K562 (cell line): Measurements from ENCODE around the gene LRMDA. TPM values are rescaled to one million over a fixed set of nuclear protein-coding genes. Genes with fewer than 3 reads are reported as not detected.

ENCODE experiments used
- ATAC-seq: fragments of 200-7000 bp; cut with Tn5 transposase; 3 replicates; pipeline ENCODE4 v1.9.1; 2020; ENCODE audit warnings: moderate library complexity
- BruUV-seq: library from RNA; stranded (reverse); fragments of 400-500 nt; replicated peaks from 2 replicates; lab custom pipeline; 2021; lab: Mats Ljungman, UMichigan
- CTCF ChIA-PET: fragments of 300-600 bp; formaldehyde crosslinking; extraction: SDS; loops from one replicate; lab custom pipeline; 2021; ENCODE audit warnings: low intra/inter-chr PET ratio; lab: Yijun Ruan, JAX
- POLR2A ChIA-PET: fragments of 300-600, 350-650 bp; sonication (Branson Sonifier 250); formaldehyde crosslinking; extraction: SDS; loops from one replicate; lab custom pipeline; 2021; ENCODE audit warnings: antibody characterized with exemption, inconsistent platforms; lab: Yijun Ruan, JAX
- DNase-seq, 4 experiments: peaks; one replicate each; pipeline versions ENCODE4 v3.0.0 to v3.0.0-alpha.2; 2011 to 2018; ENCODE audit warnings: low spot score in 3 of 4, mixed read lengths in 3 of 4; ENCODE audit errors: extremely low read depth in 1 of 4
- FAIRE-seq: peaks from 2 replicates; lab custom pipeline; 2011; peaks lifted over from hg19 to GRCh38; lab: Jason Lieb, UNC
- H2AFZ ChIP-seq: 2 replicates; pipeline ENCODE4 v1.6.0; 2011; ENCODE audit warnings: low read depth, low read length, control low read depth, inconsistent platforms
- H3K27ac ChIP-seq: fragments of 200-600 bp; 3 replicates; pipeline ENCODE4 v1.8.0; 2011; ENCODE audit warnings: low read depth, mild to moderate bottlenecking, control low read depth, inconsistent platforms, low read length, moderate library complexity, mixed read lengths; ENCODE audit errors: extremely low read depth
- H3K27me3 ChIP-seq, 2 experiments: fragments of 300-600 bp in 1 of 2; 2 replicates in 1 of 2; 3 replicates in 1 of 2; pipeline versions ENCODE4 v1.6.0 to v1.8.0; 2011; ENCODE audit warnings: inconsistent platforms in 2 of 2, low read length in 2 of 2, mild to moderate bottlenecking in 1 of 2, mixed read lengths in 1 of 2, moderate library complexity in 1 of 2; ENCODE audit not compliant: control insufficient read depth in 2 of 2, insufficient read depth in 2 of 2
- H3K36me3 ChIP-seq: fragments of 300-600 bp; 3 replicates; pipeline ENCODE4 v1.8.0; 2011; ENCODE audit warnings: mild to moderate bottlenecking, low read length, inconsistent platforms; ENCODE audit not compliant: control insufficient read depth, insufficient read depth
- H3K4me1 ChIP-seq, 2 experiments: fragments of 200-600 bp in 1 of 2; replicated peaks in 1 of 2; 2 replicates in 1 of 2; 3 replicates in 1 of 2; pipeline versions ENCODE4 v1.5.1 to v1.8.0; 2011; ENCODE audit warnings: inconsistent platforms in 2 of 2, low read length in 2 of 2, mild to moderate bottlenecking in 1 of 2, mixed read lengths in 1 of 2, moderate library complexity in 1 of 2; ENCODE audit not compliant: control insufficient read depth in 2 of 2, insufficient read depth in 2 of 2
- H3K4me2 ChIP-seq: 2 replicates; pipeline ENCODE4 v1.6.1; 2011; ENCODE audit warnings: low read length, control low read depth, inconsistent platforms, mixed read lengths; ENCODE audit not compliant: insufficient read depth
- H3K4me3 ChIP-seq: fragments of 200-600 bp; sonication (generic), shearing (Covaris generic); 2 replicates; pipeline ENCODE4 v1.5.1; 2016; ENCODE audit warnings: control low read depth, inconsistent platforms
- H3K79me2 ChIP-seq: fragments of 200-600 bp; 3 replicates; pipeline ENCODE4 v1.8.0; 2011; ENCODE audit warnings: low read length, inconsistent platforms; ENCODE audit not compliant: control insufficient read depth, insufficient read depth
- H3K9ac ChIP-seq, 2 experiments: 2 replicates each; pipeline versions ENCODE4 v1.6.0 to v1.6.1; 2011; ENCODE audit warnings: low read depth in 2 of 2, low read length in 2 of 2, control low read depth in 1 of 2, inconsistent platforms in 1 of 2, mild to moderate bottlenecking in 1 of 2, mixed read lengths in 1 of 2; ENCODE audit not compliant: insufficient read depth in 1 of 2
- H3K9me1 ChIP-seq: one replicate; pipeline ENCODE4 v1.6.0; 2011; ENCODE audit warnings: inconsistent platforms, mild to moderate bottlenecking, low read length, moderate library complexity; ENCODE audit not compliant: control insufficient read depth, insufficient read depth
- H3K9me3 ChIP-seq: replicated peaks from 2 replicates; pipeline ENCODE4 v1.5.1; 2011; ENCODE audit warnings: low read depth, low read length, inconsistent platforms; ENCODE audit not compliant: control insufficient read depth, insufficient read depth
- H4K20me1 ChIP-seq: replicated peaks from 2 replicates; pipeline ENCODE4 v1.6.1; 2011; ENCODE audit warnings: low read length, inconsistent platforms, mixed read lengths; ENCODE audit not compliant: control insufficient read depth, insufficient read depth
- HINFP ChIP-seq: fragments of 450-650 bp; conservative IDR thresholded peaks from 2 replicates; pipeline ENCODE4 v1.6.1; 2016; ENCODE audit warnings: missing genetic modification characterization, low read depth, mild to moderate bottlenecking, control low read depth, missing compliant biosample characterization
- MBD1 ChIP-seq: fragments of 250-450 bp; sonication (Bioruptor Pico); IDR thresholded peaks from 2 replicates; pipeline ENCODE4 v1.8.0; 2022; ENCODE audit warnings: inconsistent platforms
- STAT6 ChIP-seq: sonication (generic); formaldehyde crosslinking; IDR thresholded peaks from 2 replicates; pipeline ENCODE4 v1.8.1; 2023; ENCODE audit warnings: mild to moderate bottlenecking, missing genetic modification reagents
- ZNF561 ChIP-seq: fragments of 450-650 bp; formaldehyde crosslinking; conservative IDR thresholded peaks from 2 replicates; pipeline ENCODE4 v1.4.0; 2020; ENCODE audit warnings: mild to moderate bottlenecking, moderate library complexity
- ZNF609 ChIP-seq: sonication (generic); formaldehyde crosslinking; IDR thresholded peaks from 2 replicates; pipeline ENCODE4 v1.8.1; 2023; ENCODE audit warnings: missing genetic modification reagents, mild to moderate bottlenecking, borderline replicate concordance
- WGBS: fragments of 100-300 bp; shearing (Covaris generic); methylation state at CpG from one replicate; pipeline ENCODE4 v1.1.6; 2016; ENCODE audit warnings: low coverage, mixed read lengths; ENCODE audit not compliant: insufficient coverage; ENCODE audit errors: missing lambda C conversion rate; 5-methylcytosine and 5-hydroxymethylcytosine counted together
- in situ Hi-C: fragments of 300-500 bp; cut with MboI; formaldehyde crosslinking; loops from 4 replicates; pipeline ENCODE4 v1.15.0; 2018; ENCODE audit warnings: inconsistent platforms, mixed read lengths
- intact Hi-C: fragments of 100-400 bp; cut with micrococcal nuclease; formaldehyde crosslinking; loops from 2 replicates; pipeline ENCODE4 v1.14.2; 2022
- polyA plus RNA-seq, 8 experiments: library from polyadenylated mRNA; depleted of rRNA in 4 of 8; stranded (reverse) in 5 of 8; unstranded in 3 of 8; fragments of >200 nt; fragmentation: Nextera tagmentation in 2 of 8; fragmentation: Illumina TruSeq in 1 of 8; extraction: Ambion mirVana in 2 of 8; extraction: Trizol in 1 of 8; gene quantifications; 2 replicates each; pipeline versions ENCODE4 v1.2.1 to v1.2.3, GENCODE V29; 2011 to 2014; ENCODE audit warnings: inconsistent platforms in 1 of 8, missing spikeins in 1 of 8
- total RNA-seq, 7 experiments: library from RNA; depleted of rRNA in 6 of 7; stranded (reverse); fragments of >200 nt in 6 of 7; fragmentation: Illumina TruSeq in 2 of 7; extraction: Trizol in 2 of 7; gene quantifications; 2 replicates each; pipeline versions ENCODE4 v1.2.1 to v1.2.3, GENCODE V29; 2011 to 2021; ENCODE audit warnings: low replicate concordance in 1 of 7

Gene LRMDA
- total and polyA plus RNA-seq, 9 of the 15 experiments (the other 6 are each of a cell fraction or from before 2014, with no cell fraction given), result 0.25 TPM; not detected in 8

GRCh38 chr10:76397181-76398042, 966.0 kb downstream of the LRMDA start:
- Histone ChIP-seq H3K27me3 (no peaks in the 10 kb centered on the region), H3K4me1 (no peaks in the 10 kb centered on the region), H3K9me1 (no peaks in the 10 kb centered on the region), H4K20me1 (no peaks in the 10 kb centered on the region), H3K27ac (no peak overlapping the region), H3K36me3 (no peaks in the 10 kb centered on the region), H3K4me2 (no peak overlapping the region), H3K9ac (no peak overlapping the region), H2AFZ (no peak overlapping the region), H3K4me3 (no peak overlapping the region), H3K79me2 (no peaks in the 10 kb centered on the region), H3K9me3 (no peaks in the 10 kb centered on the region; the same call in 1 of the 2 replicates)
- intact Hi-C loops (no loop called here), in situ Hi-C loops (no loop called here)
- ATAC-seq, result no peak
- no peak for FAIRE-seq
- CTCF ChIA-PET, result no interaction called here
- 0% methylated on average over 13 of the region's 13 CpGs for WGBS
- POLR2A ChIA-PET, result no interaction called here
- no TSS peak for BruUV-seq
- no peak for DNase-seq
- no peak for TF ChIP-seq ZNF609 (CRISPR knock-in tag)
- TF ChIP-seq HINFP (tag), result no peak
- TF ChIP-seq MBD1 (CRISPR knock-in tag), result no peak
- TF ChIP-seq STAT6 (CRISPR knock-in tag), result no peak
- TF ChIP-seq ZNF561 (CRISPR knock-in tag), result no peak
